GM18505 (cell line): ENCODE measurements around the gene AOPEP.

Experiments used
- ATAC-seq: cut with Tn5 transposase; IDR thresholded peaks from one replicate; pipeline ENCODE4 v1.9.1; 2021; ENCODE audit not compliant: unreplicated experiment
- POLR2A ChIP-seq: IDR thresholded peaks from 4 replicates; pipeline ENCODE4 v1.6.1; 2011; ENCODE audit warnings: borderline replicate concordance; ENCODE audit not compliant: insufficient read depth, insufficient read length; ENCODE audit errors: extremely low read depth

Gene AOPEP

DNA sequence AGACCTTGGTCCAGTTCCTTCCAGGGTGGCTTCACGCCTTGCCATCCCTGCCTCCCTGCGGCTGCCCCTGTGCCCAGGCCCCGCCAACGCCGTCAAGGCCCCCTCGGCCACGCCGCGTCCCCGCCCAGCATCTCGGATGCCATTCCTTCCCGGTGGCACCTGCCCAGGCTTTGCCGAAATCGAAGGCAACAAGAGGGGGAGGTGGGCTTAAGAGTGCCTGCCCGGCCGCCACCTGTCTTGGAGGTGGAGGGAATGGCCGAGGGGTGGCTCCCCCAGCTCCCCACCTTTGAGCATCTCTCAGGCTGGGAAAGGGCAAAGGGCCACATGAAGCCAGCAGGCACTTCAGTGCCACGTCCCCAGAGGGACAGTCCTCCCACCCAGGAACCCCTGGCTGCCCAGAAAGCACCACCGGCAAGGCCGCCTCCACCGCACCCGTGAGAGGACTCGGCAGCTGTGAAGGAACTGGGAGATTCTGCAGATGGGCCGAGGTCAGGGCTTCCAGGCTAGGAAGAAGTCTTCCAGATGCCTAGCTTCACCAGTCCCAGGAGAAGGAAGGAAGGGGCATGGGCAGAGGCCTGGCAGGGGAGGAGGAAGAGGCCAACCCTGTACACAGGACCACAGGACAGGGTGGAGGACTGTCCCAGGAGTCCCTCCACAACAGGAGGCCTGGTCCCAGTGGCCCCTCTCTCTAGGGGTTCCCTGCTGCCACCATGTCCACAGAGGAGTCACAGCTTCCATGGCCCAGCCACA lies 373.0 kb downstream of the AOPEP start:
- ATAC-seq = no peak
- TF ChIP-seq POLR2A = no peak

GRCh38 chr9:95100071-95100627 lies 373.6 kb downstream of the AOPEP start:
- ATAC-seq = no peak
- TF ChIP-seq POLR2A = no peak

GRCh38 chr9:95101326-95101725 lies 374.8 kb downstream of the AOPEP start:
- TF ChIP-seq POLR2A = no peak
- no peak for ATAC-seq

DNA sequence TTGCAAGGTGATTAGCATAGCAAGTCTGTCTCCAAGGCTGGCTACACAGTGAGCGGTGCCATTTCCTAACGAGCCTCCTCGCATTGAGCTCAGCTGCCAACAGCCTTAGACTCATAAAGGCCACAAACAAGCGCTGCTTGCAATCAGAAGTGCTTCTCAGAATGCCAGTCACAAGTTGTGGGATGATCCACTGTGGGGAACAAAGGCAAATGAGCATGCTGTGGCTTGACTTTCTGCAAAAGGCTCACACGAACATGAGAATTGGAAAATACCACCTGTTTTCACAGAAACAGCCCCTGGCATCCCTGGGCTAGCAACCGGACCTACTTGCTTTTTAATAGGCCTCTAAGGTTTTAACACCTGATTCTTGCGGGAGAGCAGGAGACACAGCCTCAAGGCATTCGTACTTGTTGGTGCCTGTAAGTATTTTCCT lies 375.5 kb downstream of the AOPEP start:
- TF ChIP-seq POLR2A = no peak
- no peak for ATAC-seq

- no peak for ATAC-seq
- no peak for TF ChIP-seq POLR2A
These were observed 376.1 kb downstream of the AOPEP start for GRCh38 chr9:95102572-95102971.

DNA sequence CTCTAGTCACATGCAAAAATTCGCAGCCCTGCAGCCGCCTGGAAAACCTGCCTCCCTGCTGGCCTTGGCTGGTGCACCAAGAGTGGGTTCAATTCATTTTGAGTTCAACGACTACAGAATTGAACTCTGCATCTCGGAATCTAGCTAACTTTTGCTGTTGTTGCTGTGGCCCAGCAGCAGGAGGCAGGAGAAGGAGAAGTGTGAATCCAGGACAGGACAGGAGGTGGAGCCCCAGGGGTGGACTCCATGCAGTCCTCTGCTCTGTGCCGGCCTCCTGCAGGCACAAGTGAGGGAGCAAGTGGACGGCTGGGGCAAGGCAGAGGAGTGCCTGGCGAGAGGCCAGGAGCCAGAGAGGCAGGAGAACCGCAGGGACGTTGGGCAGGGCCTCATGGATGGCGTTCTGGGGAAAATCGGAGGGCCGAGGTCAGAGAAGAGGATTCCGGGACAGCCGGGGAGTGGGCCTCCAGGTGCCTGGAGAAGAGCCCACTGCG lies 376.8 kb downstream of the AOPEP start:
- ATAC-seq = no peak
- TF ChIP-seq POLR2A = no peak

DNA sequence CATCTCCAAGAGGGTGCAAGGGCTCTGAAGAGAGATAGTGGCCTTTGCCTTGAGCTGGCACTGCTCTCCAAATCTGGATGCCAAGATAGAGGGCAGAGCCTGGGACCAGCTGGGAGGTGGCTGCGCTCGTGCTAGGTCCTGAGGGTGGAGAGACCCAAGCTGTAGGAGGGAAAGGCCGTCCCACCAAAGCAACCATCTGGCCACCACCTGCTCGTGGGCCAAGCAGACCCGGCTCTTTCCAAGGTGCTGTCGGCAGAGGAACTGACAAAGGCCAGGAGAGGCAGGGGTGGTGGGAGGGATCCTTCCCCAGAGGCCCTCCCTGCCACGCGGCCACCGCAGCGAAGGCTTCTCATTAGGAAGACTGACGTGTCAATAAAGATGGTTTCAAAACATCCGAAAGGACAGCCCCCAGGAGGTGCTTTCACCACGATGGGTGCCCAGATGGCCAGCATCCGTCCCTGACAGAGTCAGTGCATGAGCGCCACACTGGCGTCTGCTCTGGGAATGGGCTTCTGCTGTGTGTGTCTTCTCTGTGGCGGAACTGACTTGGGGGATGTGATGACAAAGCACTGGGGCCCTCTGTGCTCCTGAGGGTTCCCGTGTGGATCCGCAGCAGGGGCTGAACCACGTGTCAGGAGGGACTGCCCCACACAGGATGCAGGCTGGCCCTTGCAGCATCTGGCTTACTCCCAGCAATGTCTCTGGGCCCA lies 377.5 kb downstream of the AOPEP start:
- no peak for ATAC-seq
- no peak for TF ChIP-seq POLR2A

DNA sequence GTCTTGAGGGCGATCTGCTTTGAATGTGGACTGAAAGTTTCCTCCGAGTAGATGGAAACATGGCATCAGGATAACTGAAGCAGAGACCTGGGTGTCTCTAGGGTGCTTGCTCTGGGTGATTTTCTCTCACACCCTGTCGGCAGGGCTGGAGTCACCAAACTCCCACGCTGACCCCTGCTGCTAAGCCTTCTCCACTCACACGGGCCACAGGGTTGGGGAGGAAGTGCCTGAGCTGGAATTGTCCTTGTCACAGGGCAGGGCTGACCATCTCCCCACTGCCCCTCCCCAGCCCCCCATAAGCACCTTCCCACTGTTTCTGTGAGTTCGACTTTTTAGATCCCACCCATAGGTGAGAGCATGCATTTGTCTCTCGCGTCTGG lies 378.1 kb downstream of the AOPEP start:
- no peak for TF ChIP-seq POLR2A
- ATAC-seq = no peak

DNA sequence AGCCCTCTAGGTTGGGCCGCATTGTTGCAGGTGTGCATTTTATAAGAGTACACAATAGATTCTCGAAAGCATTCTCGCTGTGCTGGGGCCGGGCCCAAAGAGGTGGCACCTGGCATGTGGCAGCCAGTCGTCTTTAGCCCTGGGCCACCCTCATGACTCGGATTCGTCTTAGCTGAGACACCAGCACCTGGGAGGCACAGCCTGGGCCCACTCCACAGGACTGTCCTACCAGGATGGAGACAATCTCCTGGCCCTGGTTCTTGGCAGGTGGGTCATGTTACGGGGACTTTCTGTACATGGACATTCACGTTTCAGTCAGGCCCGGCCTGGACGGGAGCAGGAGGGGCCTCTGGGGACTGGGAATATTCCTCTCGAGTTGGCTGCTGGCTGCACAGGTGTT lies 378.5 kb downstream of the AOPEP start:
- no peak for ATAC-seq
- TF ChIP-seq POLR2A = no peak

DNA sequence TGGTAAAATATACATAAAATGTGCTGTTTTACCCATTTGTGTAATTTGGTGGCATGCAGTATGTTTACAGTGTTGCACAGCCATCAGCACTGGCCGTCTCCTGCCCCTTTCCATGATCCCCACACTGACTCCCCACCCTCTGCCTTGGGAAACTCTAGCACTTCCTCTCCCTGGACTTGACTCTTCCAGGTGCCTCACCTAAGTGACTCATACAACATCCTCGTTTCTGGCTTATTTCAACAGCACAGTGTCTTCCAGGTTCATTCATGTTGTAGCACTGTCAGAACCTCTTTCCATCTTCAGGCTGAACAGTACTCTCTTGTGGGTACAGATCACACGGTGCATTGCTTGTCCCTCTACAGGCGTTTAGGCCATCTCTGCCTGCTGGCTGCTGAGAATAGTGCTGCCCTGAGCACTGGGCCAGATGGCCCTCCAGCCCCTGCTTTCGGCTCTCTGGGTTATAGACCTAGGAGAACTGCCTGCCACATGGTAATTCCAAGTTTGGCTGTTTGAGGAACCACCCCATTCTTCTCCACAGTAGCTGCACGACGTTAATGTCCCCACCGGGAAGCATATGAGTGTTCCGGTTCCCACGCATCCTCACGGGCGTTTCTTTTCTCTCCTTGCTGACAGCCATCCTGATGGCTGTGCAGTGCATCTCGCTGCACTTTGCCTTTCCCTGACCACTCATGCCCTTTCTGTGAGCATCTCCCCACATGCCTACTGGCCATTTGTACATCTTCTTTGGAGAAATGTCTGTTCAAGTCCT lies 379.2 kb downstream of the AOPEP start:
- no peak for ATAC-seq
- TF ChIP-seq POLR2A = no peak

- ATAC-seq = no peak
- no peak for TF ChIP-seq POLR2A
These were observed 380.7 kb downstream of the AOPEP start for GRCh38 chr9:95107001-95107749.

GRCh38 chr9:95107976-95108375 lies 381.5 kb downstream of the AOPEP start:
- no peak for ATAC-seq
- TF ChIP-seq POLR2A = no peak
